Amniotic epithelial cell (primary cell): ENCODE measurements around the gene UTP25.
A peak's percentile ranks its signal among the peaks of the same experiment; 100 is the strongest.

Source experiments
- DNase-seq: peaks from one replicate; pipeline ENCODE4 v3.0.0-alpha.2; 2010; ENCODE audit warnings: low read depth

UTP25 gene

DNA sequence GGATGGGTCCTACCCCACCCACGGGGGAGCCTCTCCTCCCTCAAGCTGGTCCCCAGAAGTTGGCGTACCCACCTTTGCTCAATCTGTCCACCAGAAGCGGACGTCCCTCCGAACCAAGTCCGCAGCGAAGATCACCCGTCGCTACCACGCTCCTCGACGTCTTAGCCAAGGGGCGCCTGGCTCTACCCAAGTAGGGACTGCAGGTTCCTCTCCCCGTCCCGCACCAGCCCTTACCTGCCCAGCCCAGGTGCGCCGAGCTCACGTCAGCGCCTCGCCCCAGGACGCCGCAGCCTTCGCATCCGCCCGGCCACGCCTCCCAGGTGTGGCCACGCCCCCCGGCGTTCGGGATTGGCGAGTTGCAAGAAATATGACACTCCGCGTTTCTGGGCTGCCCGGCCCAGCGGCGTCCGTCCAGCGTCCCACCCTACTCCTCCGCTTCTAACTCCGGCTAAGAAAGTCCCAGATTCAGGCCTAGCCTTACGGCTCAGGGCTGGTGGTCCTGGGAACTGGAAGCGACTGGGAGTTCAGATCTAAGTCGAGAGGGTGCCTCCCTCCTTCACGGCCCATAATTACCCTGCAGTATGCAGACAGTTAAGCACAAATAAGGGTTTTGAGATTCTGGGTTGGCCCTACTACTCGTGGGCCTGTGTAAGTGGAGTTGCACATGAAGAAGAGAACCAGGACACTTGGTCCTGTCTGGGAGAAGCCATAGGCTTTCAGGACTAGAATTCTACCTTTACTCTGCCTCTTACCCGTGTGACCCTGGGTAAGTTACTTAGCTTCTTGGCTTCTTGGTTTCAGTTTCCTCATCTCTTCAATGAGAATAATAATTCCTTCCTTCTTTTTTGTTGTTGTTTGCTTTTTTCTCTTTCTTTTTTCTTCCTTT, 21.7 kb upstream of the UTP25 start, which contains the start of gene IRF6:
IRF6 (minus strand) TSS at position 268 of the 886 bp plus-strand sequence. CDS start 4,729 bp downstream, outside the sequence.
- DNase-seq: peak; percentile 27

DNA sequence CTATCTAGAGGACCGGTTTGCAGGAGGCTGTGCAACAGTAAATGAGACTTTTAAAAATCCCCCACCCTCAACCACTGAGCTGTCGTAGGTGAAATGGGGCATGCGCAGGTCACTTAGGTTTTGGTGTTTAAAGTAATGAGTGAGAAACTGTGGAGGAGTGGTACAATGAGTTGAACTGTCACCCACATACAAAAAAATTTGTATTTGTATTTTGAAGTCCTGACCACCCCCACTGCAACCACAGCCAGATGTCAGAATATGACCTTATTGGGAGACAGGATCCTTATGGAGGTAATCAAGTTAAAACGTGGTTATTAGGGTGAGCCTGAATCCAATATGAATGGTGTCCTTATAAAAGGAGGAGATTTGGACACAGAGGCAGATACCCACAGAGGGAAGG, 20.3 kb upstream of the UTP25 start:
- no peak for DNase-seq

DNA sequence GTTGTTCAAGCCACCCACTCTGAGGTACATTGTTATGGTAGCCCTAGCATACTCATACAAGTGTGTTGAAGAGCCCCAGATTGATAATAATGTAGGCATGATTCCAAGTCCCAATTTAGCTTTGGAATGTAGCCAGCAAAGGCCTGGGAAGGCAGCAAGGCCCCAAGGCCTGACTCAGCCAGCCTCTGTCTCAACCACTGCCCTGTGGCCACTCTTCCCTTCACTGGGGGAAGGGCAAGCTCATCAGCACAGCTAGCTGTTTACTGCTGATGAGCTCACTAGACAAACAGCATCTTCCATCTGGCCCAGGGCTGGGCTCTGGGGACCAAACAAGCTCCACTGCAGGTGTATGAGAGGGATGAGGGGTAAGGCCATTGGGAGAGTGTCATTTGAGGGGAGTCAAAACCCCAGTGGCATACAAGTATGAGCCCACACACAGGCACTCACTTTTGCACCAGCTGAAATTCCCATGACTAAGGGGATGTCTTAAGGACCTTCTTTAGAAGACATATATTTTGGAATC, 19.7 kb upstream of the UTP25 start:
- peak; percentile 97 for DNase-seq

DNA sequence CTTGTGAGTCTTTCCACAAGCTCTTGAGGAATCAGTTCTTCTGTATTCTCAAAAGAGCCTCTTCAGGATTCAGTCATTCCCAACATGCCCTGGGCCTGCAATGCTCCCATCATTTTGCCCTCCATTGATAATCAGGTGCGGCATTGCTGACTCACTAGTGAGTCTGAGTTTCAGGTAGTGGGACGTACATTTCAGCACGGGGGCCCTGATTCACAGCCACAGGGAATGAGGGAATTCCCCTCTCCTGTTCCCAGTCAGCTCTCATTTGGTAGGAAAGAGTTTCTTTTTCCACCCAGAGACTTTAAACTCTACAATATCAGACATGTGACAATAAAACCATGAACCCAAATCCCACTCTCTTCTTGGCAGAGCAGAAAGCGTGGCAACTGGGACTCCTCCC, 18.2 kb upstream of the UTP25 start:
- no peak for DNase-seq

DNA sequence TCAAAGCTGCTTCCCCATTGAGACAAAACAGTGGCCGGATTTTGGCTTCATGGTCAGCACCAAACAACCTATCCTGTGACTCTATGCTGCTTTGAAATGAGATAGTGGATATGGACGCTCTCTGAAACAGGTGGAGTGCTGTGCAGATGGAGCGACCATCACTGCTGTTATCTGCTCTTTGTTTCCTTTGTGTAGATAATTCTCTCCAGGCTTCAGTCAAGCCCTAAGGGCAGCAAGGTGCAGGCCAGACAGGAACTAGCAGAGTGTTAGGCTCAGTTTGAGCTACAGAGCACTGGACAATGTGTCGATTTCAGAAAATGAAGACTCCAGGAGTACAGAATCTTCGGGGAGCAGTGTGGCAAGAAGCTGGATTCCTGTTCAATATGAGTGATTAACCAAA, 17.0 kb upstream of the UTP25 start:
- no peak for DNase-seq

DNA sequence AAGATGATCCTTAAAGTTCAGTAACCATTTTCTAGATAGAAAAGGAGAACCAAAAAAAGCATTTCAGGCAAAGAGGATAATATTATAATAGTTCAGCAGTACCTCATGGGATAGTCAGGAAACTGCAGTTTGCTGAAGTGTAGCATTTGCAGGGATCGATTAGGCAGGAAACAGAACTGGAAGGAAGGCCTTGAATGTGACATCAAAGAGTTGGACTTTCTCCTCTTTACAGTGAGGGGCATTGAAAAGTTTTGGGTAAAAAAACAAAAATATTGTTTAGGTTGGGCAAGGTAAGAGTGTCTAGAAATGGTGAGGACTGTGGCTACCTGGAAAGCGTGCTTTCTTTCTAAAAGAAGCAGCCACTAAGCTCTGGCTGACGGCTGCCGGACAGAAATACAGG, 13.9 kb upstream of the UTP25 start:
- DNase-seq: no peak

DNA sequence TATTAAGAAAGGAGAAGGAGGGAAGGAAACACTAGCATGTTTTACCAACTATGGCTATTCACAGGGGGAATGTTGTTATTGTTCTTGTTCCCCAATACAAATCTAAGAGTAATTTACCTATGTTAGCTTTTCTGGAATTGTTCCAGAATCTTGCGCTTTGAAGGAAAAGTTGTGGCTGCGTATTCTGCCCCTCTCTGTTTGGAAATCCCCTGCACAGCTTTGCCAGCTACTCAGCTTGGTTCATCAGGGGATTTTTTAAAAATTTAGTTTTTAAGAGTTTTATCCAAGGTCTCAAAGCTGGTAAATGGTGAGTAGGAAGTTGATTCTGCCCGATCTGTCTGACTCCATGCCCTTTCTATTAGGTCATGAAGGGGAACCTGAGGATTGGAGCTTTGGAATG, 12.3 kb upstream of the UTP25 start:
- no peak for DNase-seq

DNA sequence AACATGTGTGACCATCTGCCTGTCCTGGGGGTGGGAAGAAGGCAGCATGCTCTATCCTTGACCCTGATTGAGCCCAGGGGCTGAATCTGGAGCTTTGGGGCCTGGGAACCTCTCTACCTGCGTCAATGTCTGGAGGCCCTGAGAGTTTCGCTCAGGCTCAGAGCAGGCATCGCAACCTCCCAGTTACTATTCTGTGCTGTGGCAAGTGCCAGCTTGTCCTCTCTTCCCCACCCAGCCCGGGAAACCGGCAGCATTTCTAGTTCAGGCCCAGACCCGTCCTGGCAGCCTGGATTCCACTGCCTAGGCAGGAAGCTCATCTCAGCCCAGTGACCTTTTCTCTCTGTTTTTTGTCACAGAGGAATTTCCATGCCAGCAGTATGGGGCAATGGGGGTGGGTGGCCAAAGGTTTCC, 11.8 kb upstream of the UTP25 start:
- DNase-seq: no peak

DNA sequence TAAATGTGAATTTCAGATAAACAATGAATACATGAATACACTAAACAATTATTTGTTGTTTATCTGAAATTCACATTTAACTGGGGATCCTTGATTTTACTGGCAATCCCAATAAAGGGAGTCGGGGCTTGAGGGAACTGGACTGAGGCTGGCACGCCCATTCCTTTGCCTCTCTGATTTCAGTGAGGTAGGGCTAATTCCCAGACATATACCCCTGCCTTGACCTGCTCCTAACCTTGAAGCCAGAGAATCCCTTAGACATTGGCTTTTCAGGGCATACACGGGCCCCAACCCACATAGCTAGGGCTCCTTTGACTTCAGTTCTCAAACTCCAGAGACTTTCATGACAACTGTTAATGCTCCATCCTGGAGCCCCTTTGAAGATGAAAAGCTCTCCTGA, 10.8 kb upstream of the UTP25 start:
- no peak for DNase-seq

DNA sequence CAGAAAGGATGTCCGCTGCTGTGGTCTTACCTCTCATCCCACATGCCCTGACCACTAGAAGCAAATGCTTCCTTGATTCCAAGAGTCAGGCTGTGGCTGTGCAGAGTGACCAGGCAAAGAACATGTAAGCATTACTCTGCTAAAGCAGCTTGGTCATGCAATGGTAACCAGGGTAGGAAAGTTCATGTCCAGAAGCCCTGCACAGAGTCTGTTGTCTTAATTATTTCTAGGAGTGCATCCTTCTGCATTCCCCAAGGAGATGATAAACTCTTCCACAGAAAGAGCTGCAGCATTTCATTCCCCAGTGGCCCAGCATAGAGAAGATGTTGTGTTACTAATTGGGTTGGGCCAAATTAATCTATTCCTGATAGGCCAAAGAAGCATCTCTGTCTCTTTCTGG, 10.1 kb upstream of the UTP25 start:
- DNase-seq: no peak

DNA sequence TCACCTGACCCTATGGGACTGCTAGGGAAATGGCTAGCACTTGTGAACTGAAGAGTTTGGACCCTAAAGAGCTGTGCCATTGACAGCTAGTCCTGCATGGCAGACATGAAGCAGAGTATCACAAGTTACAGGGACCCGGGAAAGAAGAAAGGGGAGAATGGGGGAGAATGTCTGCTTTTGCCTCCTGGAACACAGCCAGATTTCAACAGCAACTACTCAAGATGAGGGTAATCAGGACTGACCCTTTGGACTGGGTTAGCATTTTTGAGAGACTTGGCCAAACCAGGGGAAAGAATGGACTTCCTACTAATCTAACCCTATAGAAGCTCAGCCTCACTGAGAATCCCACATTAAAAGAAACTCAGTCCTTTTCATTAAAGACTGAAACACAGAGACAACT, 8.7 kb upstream of the UTP25 start:
- DNase-seq: no peak

DNA sequence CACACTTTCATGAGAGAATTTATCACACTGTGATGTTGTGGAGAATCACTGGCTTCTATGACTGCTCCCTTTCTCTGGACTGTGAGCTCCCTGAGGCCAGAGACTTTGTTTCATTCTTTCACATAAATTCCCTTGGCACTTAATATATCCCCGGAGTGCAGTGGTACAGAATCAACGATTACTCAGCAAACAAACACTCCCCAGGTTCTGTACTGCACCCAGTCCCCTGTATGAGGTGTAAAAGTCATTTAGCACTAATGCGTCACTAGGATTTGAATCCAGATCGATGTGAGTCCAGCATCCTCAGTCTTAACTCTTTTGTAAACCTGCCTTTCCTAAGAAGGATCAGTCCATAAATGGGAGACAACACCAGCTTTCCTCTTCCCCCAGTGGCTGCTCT, 6.8 kb upstream of the UTP25 start:
- DNase-seq: no peak

DNA sequence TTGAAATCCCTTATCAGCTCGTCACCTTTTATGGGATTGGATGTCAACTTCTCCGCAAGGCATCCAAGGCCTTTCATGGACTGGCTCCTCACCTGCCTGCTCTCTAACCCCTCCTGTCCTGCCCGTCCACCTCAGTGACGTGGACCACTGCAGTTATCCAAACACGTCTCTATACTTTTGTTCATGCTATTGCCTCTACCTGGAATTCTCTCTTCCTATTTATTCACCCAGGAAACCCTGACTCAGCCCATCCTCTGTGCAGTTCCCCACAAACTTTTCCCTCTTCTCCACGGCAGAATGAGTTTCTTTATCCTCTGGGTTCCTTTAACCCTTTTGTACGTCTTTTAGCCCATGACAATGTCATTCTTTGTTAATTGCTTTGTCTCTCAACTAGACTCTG, 5.1 kb upstream of the UTP25 start:
- no peak for DNase-seq

DNA sequence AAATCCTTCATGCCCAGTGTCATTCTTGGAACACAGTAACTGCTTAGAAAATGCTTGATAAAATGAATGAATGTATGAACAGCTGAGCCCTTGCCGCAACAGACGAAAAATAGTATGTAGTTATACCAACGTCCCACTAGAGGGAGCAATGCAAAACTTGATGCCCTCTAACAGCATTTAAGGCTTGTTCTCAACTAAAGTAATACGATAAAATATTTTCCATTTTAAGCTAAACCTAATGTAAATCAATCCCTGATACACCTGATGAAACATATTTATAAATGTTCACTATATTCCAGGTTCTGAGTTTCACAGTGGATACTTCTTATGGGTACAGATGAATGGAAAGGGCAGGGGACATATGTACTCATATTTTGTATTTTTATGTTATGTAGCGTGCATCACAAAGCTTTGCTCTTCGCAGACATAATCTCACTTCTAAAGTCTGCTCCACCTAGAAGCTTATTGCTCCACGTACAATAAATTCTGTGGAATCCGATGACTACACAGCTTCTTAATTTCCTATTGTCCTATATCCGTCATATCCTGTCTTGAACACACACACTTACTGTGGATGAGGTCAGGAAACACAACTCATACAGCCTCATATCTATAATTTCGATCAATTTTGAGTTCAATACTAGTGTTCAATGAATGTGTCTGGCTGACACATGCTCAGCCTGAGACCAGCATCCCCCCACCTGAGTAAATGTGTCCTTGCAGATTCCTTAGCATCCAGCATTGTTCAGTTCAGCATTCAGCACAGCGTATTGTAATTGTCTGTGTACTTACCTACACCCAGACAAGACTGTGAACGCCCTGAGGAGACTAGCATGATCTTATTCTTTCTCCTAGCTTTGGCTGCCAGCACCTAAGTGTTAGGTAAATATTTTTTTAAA, 4.4 kb upstream of the UTP25 start:
- peak; percentile 64 for DNase-seq

DNA sequence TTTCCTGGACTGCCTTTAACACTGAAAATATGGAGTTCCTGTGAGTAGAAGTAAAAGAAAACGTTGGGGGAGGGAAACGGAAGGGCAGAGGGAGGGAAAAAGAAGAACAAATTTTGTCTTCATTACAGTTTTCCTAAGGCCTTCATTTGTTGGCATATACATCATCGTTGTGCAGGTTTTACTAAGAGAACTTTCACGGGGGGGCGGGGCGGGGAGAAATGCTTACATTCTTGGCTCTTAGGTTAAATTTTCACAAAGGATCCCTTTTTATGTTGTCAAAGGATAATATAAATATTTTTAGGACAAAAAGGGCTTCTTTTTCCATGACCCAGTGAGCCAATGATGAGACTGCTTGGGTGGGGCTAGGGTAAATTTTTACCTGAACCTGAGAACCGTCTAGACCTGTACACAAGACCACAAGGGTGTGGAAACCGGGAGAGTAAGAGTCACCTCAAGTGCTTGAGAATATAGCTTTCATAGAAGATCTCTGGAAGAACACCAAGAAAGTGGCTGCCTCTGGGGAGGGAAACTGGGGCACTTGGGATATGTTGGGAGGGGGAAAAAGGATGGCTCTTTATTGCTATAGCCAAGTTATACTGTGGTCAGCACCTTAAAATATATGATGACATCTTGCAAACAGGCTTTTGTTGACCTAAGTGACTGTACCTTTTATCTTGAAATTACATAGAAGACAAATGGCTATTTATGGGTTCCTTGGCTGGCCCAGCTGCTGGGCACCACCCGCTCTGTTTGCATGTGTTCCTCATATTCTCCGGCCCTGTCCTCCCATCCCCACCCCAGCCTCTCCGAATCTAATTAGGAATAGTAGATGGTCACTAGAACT, 2.0 kb upstream of the UTP25 start:
- no peak for DNase-seq

DNA sequence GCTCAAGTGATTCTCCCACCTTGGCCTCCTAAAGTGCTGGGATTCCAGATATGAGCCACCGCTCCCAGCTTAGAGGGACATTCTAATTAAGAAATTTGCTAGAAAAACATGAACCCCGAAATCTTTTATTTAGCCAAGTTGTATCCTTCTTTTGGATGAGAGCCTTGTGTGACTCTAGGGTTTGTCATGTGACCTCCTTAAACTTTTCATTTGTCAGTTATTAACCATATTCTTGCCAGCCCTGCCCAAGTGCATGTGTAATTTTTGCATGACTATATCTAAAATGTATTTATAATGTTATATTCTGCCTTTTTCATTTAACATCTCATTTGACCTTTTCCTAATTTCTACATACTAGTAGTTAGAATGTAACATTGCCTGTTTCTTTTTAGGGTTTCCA, 1.9 kb downstream of the UTP25 start:
- no peak for DNase-seq

DNA sequence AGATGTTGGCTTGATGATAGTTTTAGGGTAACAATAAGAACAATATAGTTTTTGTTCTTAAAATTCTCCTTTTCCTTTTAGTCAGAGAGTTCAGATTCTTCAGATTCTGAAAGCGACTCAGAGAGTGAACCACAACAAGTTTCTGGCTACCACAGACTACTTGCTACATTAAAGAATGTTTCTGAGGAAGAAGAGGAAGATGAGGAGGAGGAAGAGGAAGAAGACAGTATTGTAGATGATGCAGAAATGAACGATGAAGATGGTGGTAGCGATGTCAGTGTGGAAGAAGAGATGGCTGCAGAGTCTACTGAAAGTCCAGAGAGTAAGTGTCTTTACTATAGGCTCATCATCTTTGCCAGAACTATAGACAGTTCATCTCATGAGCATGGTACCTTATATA, 3.0 kb downstream of the UTP25 start:
- no peak for DNase-seq

DNA sequence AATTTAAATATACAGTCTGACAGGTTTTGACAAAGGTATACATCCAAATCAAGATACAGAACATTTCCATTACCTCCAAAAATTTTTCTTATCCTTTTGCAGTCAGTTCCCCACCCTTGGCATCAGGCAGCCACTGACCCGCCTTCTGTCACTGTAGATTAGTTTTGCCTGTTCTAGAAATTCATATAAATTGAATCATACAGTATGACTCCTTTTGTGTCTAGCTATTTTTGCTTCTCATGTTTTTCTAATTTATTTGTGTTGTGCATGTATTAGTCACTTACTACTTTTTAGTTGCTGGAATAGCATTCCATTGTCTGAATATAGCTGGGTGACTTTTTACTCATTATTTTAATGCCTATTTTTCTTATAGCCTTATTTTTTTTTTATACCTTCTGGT, 3.8 kb downstream of the UTP25 start:
- no peak for DNase-seq

DNA sequence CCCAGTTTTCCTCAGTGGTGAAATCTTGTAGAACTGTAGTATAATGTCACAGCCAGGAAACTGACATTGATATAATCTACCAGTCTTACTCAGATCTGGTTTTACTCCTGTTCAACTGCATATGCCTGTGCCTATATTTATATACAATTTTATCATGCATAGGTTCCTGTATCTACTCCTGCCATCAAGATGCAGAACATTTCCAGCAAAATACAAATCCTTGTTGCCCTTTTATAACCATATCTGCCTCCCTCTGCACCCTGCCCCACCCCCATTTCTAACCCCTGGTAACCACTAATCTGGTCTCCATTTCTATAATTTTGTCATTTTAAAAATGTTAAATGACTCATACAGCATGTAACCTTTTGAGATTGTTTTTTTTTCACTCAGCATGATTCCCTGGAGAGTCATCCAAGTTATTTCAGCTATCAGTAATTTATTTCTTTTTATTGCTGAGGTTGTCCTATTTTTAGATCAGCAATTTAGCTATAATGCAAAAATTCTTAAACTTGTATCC, 8.1 kb downstream of the UTP25 start:
- DNase-seq: peak; percentile 75

DNA sequence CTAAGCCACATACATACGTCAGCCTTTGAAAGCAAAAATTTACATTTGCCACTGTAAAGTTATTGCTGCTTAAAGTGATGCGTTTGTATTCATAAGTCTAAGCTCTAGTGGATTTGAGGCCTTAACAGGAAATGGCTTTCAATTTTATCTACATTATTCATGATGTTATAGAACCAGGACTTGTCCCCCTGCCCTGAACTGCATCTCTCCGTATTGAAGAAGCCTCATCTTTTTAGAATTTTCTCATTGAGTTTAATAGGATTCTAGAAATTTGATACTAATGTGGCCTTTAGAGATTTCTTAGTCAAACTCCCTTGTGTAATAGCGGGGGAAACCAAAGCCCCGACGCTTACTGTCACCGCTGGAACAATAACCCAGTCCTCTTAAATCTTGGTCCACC, 9.9 kb downstream of the UTP25 start:
- no peak for DNase-seq

DNA sequence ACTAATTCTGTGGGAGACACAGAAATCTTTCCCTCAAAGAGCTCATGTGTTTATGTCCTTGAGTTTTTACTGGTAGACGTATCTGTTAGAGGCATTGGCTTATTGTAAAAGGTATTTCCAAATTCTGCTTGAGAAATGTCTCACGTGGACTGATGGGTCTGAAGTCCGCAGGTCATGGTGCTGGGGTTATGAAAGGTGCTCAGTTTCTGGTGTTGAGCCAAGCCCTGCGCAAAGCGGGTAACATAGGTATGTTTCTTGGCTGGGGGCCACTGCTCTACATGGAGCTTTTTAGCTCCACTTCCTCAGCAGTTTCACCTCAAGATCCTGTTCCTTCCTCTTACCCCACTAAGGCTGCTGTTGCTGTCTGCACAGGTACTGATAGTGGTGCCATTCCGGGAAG, 10.8 kb downstream of the UTP25 start:
- DNase-seq: no peak
